HG02623 (cell line): ENCODE measurements around the gene VWA3B.
"Not testable (repeated sequence)": the region's sequence is repeated elsewhere in the genome, so short reads cannot be mapped to it uniquely, and the experiment has no call there.

Source experiments
- ATAC-seq: cut with Tn5 transposase; IDR thresholded peaks from one replicate; pipeline ENCODE4 v1.9.1; 2021; ENCODE audit warnings: moderate library complexity; ENCODE audit not compliant: unreplicated experiment

The VWA3B gene

GRCh38 chr2:98084869-98085238 is 2.1 kb upstream of the VWA3B start:
- no peak for ATAC-seq

GRCh38 chr2:98085649-98086048 is 1.3 kb upstream of the VWA3B start:
- no peak for ATAC-seq

- no peak for ATAC-seq
These were observed 567 bp downstream of the VWA3B start for GRCh38 chr2:98087447-98088020.

GRCh38 chr2:98088261-98088660 is 1.3 kb downstream of the VWA3B start:
- ATAC-seq, result no peak

GRCh38 chr2:98089941-98090340 is 3.0 kb downstream of the VWA3B start:
- ATAC-seq, result no peak

- no peak for ATAC-seq
These were observed 4.0 kb downstream of the VWA3B start for GRCh38 chr2:98090951-98091350.

- ATAC-seq, result no peak
These were observed 4.8 kb downstream of the VWA3B start for GRCh38 chr2:98091738-98092137.

GRCh38 chr2:98093146-98093545 is 6.2 kb downstream of the VWA3B start:
- no peak for ATAC-seq

GRCh38 chr2:98093611-98094010 is 6.6 kb downstream of the VWA3B start:
- no peak for ATAC-seq

- ATAC-seq, result no peak
These were observed 13.2 kb downstream of the VWA3B start for GRCh38 chr2:98099939-98100743.

- ATAC-seq, result not testable (repeated sequence)
These were observed 15.3 kb downstream of the VWA3B start for GRCh38 chr2:98102315-98102714.

GRCh38 chr2:98102878-98103277 is 15.9 kb downstream of the VWA3B start:
- no peak for ATAC-seq

GRCh38 chr2:98108110-98108509 is 21.1 kb downstream of the VWA3B start:
- no peak for ATAC-seq

- no peak for ATAC-seq
These were observed 23.8 kb downstream of the VWA3B start for GRCh38 chr2:98110741-98111140.

- no peak for ATAC-seq
These were observed 27.8 kb downstream of the VWA3B start for GRCh38 chr2:98114643-98115330.

GRCh38 chr2:98118161-98118560 is 31.2 kb downstream of the VWA3B start:
- ATAC-seq, result no peak

GRCh38 chr2:98118852-98119251 is 31.9 kb downstream of the VWA3B start:
- no peak for ATAC-seq

- ATAC-seq, result no peak
These were observed 34.2 kb downstream of the VWA3B start for GRCh38 chr2:98121149-98121548.

GRCh38 chr2:98122524-98122923 is 35.6 kb downstream of the VWA3B start:
- no peak for ATAC-seq

GRCh38 chr2:98123286-98123685 is 36.3 kb downstream of the VWA3B start:
- ATAC-seq, result no peak

GRCh38 chr2:98126061-98126460 is 39.1 kb downstream of the VWA3B start:
- ATAC-seq, result no peak
